ENCODE results near the gene GLIS1. TPM values are rescaled to one million over a fixed set of nuclear protein-coding genes. Genes with fewer than 3 reads are reported as not detected.

The GLIS1 gene
- total and polyA plus RNA-seq, 2 of the 8 experiments (the other 6 are each of a cell fraction or from before 2014, with no cell fraction given): 0.15 to 0.22 TPM

DNA sequence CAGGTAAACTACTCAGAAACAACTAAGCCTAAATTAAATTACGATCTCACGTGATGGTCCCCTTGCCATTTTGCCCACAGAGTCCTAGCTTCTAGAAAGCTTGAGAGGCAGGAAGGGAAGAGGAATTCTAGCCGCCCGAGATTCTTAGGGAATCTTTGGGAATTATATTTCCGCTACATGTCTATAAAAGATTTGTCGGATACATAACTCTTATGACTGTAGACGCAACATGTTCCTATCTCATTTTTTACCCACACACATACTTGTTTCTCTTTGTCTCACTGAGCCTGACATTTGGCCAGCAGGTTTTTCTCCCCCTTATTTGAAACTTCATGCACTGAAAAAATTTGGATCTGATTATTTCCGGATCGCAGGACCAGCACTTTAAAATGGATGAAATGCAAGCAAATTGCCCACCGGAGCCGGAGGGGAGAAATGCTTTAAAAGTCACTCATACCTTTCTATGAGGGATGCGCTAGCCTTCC is 5.5 kb downstream of the GLIS1 start (continued):
- TF ChIP-seq, protein P1, sequence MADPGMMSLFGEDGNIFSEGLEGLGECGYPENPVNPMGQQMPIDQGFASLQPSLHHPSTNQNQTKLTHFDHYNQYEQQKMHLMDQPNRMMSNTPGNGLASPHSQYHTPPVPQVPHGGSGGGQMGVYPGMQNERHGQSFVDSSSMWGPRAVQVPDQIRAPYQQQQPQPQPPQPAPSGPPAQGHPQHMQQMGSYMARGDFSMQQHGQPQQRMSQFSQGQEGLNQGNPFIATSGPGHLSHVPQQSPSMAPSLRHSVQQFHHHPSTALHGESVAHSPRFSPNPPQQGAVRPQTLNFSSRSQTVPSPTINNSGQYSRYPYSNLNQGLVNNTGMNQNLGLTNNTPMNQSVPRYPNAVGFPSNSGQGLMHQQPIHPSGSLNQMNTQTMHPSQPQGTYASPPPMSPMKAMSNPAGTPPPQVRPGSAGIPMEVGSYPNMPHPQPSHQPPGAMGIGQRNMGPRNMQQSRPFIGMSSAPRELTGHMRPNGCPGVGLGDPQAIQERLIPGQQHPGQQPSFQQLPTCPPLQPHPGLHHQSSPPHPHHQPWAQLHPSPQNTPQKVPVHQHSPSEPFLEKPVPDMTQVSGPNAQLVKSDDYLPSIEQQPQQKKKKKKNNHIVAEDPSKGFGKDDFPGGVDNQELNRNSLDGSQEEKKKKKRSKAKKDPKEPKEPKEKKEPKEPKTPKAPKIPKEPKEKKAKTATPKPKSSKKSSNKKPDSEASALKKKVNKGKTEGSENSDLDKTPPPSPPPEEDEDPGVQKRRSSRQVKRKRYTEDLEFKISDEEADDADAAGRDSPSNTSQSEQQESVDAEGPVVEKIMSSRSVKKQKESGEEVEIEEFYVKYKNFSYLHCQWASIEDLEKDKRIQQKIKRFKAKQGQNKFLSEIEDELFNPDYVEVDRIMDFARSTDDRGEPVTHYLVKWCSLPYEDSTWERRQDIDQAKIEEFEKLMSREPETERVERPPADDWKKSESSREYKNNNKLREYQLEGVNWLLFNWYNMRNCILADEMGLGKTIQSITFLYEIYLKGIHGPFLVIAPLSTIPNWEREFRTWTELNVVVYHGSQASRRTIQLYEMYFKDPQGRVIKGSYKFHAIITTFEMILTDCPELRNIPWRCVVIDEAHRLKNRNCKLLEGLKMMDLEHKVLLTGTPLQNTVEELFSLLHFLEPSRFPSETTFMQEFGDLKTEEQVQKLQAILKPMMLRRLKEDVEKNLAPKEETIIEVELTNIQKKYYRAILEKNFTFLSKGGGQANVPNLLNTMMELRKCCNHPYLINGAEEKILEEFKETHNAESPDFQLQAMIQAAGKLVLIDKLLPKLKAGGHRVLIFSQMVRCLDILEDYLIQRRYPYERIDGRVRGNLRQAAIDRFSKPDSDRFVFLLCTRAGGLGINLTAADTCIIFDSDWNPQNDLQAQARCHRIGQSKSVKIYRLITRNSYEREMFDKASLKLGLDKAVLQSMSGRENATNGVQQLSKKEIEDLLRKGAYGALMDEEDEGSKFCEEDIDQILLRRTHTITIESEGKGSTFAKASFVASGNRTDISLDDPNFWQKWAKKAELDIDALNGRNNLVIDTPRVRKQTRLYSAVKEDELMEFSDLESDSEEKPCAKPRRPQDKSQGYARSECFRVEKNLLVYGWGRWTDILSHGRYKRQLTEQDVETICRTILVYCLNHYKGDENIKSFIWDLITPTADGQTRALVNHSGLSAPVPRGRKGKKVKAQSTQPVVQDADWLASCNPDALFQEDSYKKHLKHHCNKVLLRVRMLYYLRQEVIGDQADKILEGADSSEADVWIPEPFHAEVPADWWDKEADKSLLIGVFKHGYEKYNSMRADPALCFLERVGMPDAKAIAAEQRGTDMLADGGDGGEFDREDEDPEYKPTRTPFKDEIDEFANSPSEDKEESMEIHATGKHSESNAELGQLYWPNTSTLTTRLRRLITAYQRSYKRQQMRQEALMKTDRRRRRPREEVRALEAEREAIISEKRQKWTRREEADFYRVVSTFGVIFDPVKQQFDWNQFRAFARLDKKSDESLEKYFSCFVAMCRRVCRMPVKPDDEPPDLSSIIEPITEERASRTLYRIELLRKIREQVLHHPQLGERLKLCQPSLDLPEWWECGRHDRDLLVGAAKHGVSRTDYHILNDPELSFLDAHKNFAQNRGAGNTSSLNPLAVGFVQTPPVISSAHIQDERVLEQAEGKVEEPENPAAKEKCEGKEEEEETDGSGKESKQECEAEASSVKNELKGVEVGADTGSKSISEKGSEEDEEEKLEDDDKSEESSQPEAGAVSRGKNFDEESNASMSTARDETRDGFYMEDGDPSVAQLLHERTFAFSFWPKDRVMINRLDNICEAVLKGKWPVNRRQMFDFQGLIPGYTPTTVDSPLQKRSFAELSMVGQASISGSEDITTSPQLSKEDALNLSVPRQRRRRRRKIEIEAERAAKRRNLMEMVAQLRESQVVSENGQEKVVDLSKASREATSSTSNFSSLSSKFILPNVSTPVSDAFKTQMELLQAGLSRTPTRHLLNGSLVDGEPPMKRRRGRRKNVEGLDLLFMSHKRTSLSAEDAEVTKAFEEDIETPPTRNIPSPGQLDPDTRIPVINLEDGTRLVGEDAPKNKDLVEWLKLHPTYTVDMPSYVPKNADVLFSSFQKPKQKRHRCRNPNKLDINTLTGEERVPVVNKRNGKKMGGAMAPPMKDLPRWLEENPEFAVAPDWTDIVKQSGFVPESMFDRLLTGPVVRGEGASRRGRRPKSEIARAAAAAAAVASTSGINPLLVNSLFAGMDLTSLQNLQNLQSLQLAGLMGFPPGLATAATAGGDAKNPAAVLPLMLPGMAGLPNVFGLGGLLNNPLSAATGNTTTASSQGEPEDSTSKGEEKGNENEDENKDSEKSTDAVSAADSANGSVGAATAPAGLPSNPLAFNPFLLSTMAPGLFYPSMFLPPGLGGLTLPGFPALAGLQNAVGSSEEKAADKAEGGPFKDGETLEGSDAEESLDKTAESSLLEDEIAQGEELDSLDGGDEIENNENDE (IDR thresholded peaks at IDR 0.05; ENCODE audit: insufficient replicate concordance, low read length): no peak
- no peak for TF ChIP-seq CHD2 (IDR thresholded peaks at IDR 0.05; ENCODE audit: low read length)
- no peak for TF ChIP-seq EGR1 (IDR thresholded peaks at IDR 0.05; ENCODE audit: borderline replicate concordance, low read depth, low read length)
- no peak for TF ChIP-seq KDM4A (IDR thresholded peaks at IDR 0.05; ENCODE audit: low read depth, low read length, severe bottlenecking)

Data from H1 (cell line).